Common myeloid progenitor, CD34-positive (primary cell): ENCODE results near the gene MRPL4.
A peak's percentile ranks its signal among the peaks of the same experiment; 100 is the strongest.

Experiments
- CTCF ChIA-PET: fragments of 350-600 bp; sonication (Branson Sonifier 250); formaldehyde crosslinking; loops from one replicate; lab custom pipeline; 2021; ENCODE audit warnings: antibody characterized with exemption; lab: Charles Lee
- POLR2A ChIA-PET: fragments of 350-600 bp; sonication (Branson Sonifier 250); formaldehyde crosslinking; loops from one replicate; lab custom pipeline; 2021; ENCODE audit warnings: antibody characterized with exemption; lab: Charles Lee
- DNase-seq, 3 donors: peaks; one replicate each; pipeline versions ENCODE4 v3.0.0 to v3.0.0-alpha.2; 2013
- H3K27ac ChIP-seq, 2 experiments: 1 replicate in 1 of 2; 2 replicates in 1 of 2; pipeline ENCODE4 v1.7.0; 2013; ENCODE audit warnings: inconsistent platforms in 2 of 2, low read length in 2 of 2, mild to moderate bottlenecking in 2 of 2, low read depth in 1 of 2, moderate library complexity in 1 of 2; ENCODE audit not compliant: severe bottlenecking in 2 of 2, insufficient read depth in 1 of 2, poor library complexity in 1 of 2
- H3K27me3 ChIP-seq, 5 experiments: replicated peaks in 2 of 5; 1 replicate in 3 of 5; 2 replicates in 2 of 5; pipeline versions ENCODE4 v1.6.1 to v1.7.0; 2013; ENCODE audit warnings: low read length in 4 of 5, mild to moderate bottlenecking in 2 of 5, moderate library complexity in 2 of 5, inconsistent platforms in 1 of 5; ENCODE audit not compliant: insufficient read depth in 5 of 5, control insufficient read depth in 4 of 5
- H3K36me3 ChIP-seq, 4 experiments: 1 replicate in 2 of 4; 2 replicates in 2 of 4; pipeline versions ENCODE4 v1.6.1 to v1.7.0; 2013; ENCODE audit warnings: low read length in 3 of 4, control low read depth in 1 of 4, mild to moderate bottlenecking in 1 of 4; ENCODE audit not compliant: control insufficient read depth in 4 of 4, insufficient read depth in 4 of 4
- H3K4me1 ChIP-seq, 4 experiments: 1 replicate in 3 of 4; 2 replicates in 1 of 4; pipeline versions ENCODE4 v1.6.1 to v1.7.1; 2013; ENCODE audit warnings: low read length in 3 of 4, mild to moderate bottlenecking in 3 of 4, control low read depth in 1 of 4, inconsistent platforms in 1 of 4, moderate library complexity in 1 of 4; ENCODE audit not compliant: control insufficient read depth in 4 of 4, insufficient read depth in 4 of 4; ENCODE audit errors: control extremely low read depth in 1 of 4
- H3K4me3 ChIP-seq, 7 experiments: 1 replicate in 4 of 7; 2 replicates in 3 of 7; pipeline versions ENCODE4 v1.5.1 to v1.7.0; 2013; ENCODE audit warnings: mild to moderate bottlenecking in 7 of 7, low read length in 6 of 7, moderate library complexity in 6 of 7, inconsistent platforms in 2 of 7, low read depth in 2 of 7, control low read depth in 1 of 7; ENCODE audit not compliant: insufficient read depth in 4 of 7, control insufficient read depth in 1 of 7; ENCODE audit errors: extremely low read depth in 1 of 7
- H3K9me3 ChIP-seq, 5 experiments: 1 replicate in 4 of 5; 2 replicates in 1 of 5; pipeline versions ENCODE4 v1.6.1 to v1.7.1; 2013; ENCODE audit warnings: low read length in 4 of 5, mild to moderate bottlenecking in 2 of 5, inconsistent platforms in 1 of 5, low read depth in 1 of 5, moderate library complexity in 1 of 5; ENCODE audit not compliant: control insufficient read depth in 4 of 5, insufficient read depth in 2 of 5; ENCODE audit errors: control extremely low read depth in 1 of 5
- WGBS: methylation state at CpG from one replicate; pipeline ENCODE4 v1.1.5; 2013; ENCODE audit not compliant: insufficient coverage; 5-methylcytosine and 5-hydroxymethylcytosine counted together

Gene MRPL4

GRCh38 chr19:10223488-10224213 lies 28.4 kb upstream of the MRPL4 start:
- Histone ChIP-seq H3K4me1 (peaks cover 6 to 28% (median 25%) of the 10 kb centered on the region in 4 experiments), H3K9me3 (no peaks in the 10 kb centered on the region), H3K36me3 (peaks cover 0 to 4% (median 0%) of the 10 kb centered on the region in 4 experiments), H3K27ac (no peak overlapping the region), H3K27me3 (no peaks in the 10 kb centered on the region), H3K4me3 (no peak overlapping the region)
- no peak for DNase-seq
- 95% methylated on average over 25 of the region's 28 CpGs for WGBS
- ChIA-PET CTCF (interaction anchor here (3.7 to 5.3 kb wide), 2 partner anchors 26 kb away, joined by 17 to 36 read pairs; no protein-coding TSS in a partner anchor), POLR2A (no interaction called here)

DNA sequence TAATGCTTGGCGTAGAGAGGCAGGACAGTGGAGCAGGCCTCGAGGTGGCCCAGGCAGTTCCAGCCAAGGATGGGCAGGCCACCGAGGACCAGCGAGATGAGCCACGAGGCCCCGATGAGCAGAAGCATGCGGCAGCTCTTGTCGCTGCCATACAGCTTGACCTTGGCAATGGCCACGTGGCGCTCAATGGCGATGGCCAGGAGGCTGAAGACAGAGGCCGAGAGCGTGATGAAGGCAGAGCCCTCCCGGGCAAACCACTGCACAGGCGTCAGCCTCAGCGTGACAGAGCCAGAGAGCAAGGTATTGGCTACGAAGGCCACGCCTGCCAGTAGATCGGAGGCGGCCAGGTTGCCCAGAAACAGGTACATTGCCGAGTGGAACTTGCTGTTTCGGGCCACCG lies 27.7 kb upstream of the MRPL4 start:
- Histone ChIP-seq H3K9me3 (no peaks in the 10 kb centered on the region), H3K27me3 (no peaks in the 10 kb centered on the region), H3K4me3 (no peak overlapping the region), H3K36me3 (peaks cover 0 to 4% (median 0%) of the 10 kb centered on the region in 4 experiments), H3K4me1 (peaks cover 6 to 30% (median 26%) of the 10 kb centered on the region in 4 experiments), H3K27ac (no peak overlapping the region)
- POLR2A ChIA-PET = no interaction called here
- no peak for DNase-seq
- CTCF ChIA-PET = interaction anchor here (3.7 kb wide), 1 partner anchor 25 kb away, joined by 17 read pairs; no protein-coding TSS in a partner anchor
- 98% methylated on average over 21 of the region's 23 CpGs for WGBS

DNA sequence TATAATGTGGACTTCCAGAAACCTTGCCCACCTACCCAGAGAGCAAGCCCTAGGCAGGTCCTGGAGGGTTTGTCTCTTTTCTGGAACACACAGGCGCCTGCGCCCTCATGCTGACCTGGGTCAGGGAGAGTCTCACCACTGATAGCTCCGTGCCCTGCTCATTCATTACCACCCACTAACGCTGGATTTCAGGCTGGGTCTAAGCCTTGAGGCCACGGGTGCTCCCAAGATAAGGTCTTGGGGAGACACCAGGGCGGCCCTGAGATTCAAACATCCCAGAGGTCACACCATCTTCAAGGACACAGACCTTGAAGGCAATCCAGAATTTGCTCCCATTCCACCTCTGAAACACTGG lies 26.0 kb upstream of the MRPL4 start:
- Histone ChIP-seq H3K27me3 (no peaks in the 10 kb centered on the region), H3K4me3 (no peak overlapping the region), H3K36me3 (peaks cover 0 to 4% (median 0%) of the 10 kb centered on the region in 4 experiments), H3K9me3 (no peaks in the 10 kb centered on the region), H3K4me1 (peaks cover 6 to 43% (median 31%) of the 10 kb centered on the region in 4 experiments), H3K27ac (no peak overlapping the region)
- ChIA-PET POLR2A (no interaction called here), CTCF (interaction anchor here (1.3 to 3.7 kb wide), 2 partner anchors 24 to 32 kb away, joined by 5 to 17 read pairs; no protein-coding TSS in a partner anchor)
- 98% methylated on average over 6 of the region's 6 CpGs for WGBS
- DNase-seq = no peak

GRCh38 chr19:10226376-10227025 lies 25.5 kb upstream of the MRPL4 start:
- H3K27ac ChIP-seq = no peak overlapping the region
- ChIA-PET CTCF (interaction anchor here (1.3 to 3.7 kb wide), 2 partner anchors 23 to 32 kb away, joined by 5 to 17 read pairs; no protein-coding TSS in a partner anchor), POLR2A (interaction anchor here (1.1 kb wide), 1 partner anchor 25 kb away, joined by 3 read pairs; the partner anchor contains the start of gene MRPL4)
- 100% methylated on average over 3 of the region's 13 CpGs for WGBS
- peaks cover 0 to 4% (median 0%) of the 10 kb centered on the region in 4 experiments for H3K36me3 ChIP-seq
- no peaks in the 10 kb centered on the region for H3K27me3 ChIP-seq
- no peak overlapping the region for H3K4me3 ChIP-seq
- no peaks in the 10 kb centered on the region for H3K9me3 ChIP-seq
- no peak for DNase-seq
- peaks cover 6 to 41% (median 28%) of the 10 kb centered on the region in 4 experiments for H3K4me1 ChIP-seq

DNA sequence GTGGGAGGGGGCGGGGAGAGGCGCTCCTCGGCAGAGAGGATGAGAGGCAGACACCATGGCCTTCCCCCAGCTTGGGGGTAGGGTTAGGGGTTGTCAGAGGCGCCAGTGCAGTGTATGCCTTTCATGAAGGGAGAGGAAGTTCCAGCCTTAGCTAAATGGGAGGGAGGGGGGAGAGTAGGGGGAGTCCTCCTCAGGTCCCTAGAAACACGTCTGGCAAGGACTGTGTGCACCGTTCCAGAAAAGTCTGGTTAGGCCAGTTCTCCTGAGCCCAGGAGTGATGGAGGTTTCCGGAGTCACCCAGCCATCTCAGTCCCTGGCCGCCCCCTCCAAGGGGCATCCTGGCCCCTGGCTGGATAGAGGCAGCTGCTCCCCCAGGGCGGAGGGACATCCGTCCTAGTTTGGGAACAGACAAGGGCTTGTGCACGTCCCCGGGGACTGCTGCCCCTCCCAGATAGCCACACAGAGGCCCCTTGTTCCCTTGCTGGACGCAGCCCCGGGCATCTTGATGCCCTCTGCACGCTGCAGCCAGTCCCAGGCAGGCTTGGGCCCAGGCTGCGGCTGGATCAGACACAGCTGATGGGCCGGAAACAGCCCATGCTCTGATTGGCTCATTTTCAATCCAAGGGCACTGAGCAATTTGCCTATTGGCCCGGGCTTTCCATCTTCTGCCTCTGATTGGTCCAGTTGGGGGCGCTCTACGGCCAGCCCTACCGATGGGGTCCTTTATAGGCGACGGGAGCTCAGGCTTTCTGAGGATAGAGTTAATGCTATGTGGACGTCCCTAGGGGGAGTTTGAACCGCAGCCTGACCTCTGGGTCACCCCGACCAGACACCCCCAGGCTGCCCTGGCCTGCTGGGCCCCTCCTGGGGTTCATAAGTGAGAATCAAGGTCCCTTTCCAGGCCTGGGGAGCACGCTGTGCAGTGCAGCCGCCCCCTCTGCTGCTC lies 24.7 kb upstream of the MRPL4 start:
- ChIA-PET POLR2A (interaction anchor here (0.6 to 1.1 kb wide), 3 partner anchors 11 to 24 kb away, joined by 3 to 4 read pairs (median 3); partner anchors contain the start of gene MRPL4), CTCF (interaction anchor here (1.3 to 3.7 kb wide), 4 partner anchors 22 to 47 kb away, joined by 4 to 18 read pairs (median 11); partner anchors contain the start of gene MRPL4)
- peaks cover 4 to 40% (median 27%) of the 10 kb centered on the region in 4 experiments for H3K4me1 ChIP-seq
- 94% methylated on average over 21 of the region's 28 CpGs for WGBS
- no peaks in the 10 kb centered on the region for H3K9me3 ChIP-seq
- peaks cover 0 to 4% (median 0%) of the 10 kb centered on the region in 4 experiments for H3K36me3 ChIP-seq
- H3K27ac ChIP-seq = no peak overlapping the region
- no peaks in the 10 kb centered on the region for H3K27me3 ChIP-seq
- no peak overlapping the region for H3K4me3 ChIP-seq
- DNase-seq = no peak

DNA sequence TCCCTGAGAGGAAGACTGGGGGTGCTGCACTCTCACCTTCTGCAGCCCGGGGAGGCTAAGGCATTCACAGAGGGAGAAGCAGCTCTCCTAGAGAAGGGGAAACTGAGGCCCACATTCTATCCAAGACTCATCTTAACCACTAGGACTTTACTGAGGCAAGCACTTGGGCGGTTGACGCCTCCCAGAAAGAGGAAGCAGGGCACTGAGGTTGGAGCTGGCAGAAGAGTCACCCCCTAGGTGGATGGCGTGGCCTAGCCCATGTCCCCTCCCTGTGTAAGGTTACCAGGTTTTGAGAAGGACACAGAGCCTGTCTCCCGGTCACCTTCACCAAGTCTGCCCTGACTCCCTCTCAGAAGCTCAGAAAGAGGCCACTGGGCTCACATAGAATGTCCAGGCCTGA lies 23.6 kb upstream of the MRPL4 start:
- no peaks in the 10 kb centered on the region for H3K27me3 ChIP-seq
- no peak overlapping the region for H3K27ac ChIP-seq
- CTCF ChIA-PET = interaction anchor here (0.7 to 2.9 kb wide), 9 partner anchors 8 to 296 kb away, joined by 3 to 18 read pairs (median 4); partner anchors contain the start of genes DNMT1 and MRPL4
- H3K36me3 ChIP-seq = peaks cover 0 to 4% (median 0%) of the 10 kb centered on the region in 4 experiments
- peaks cover 0 to 32% (median 21%) of the 10 kb centered on the region in 4 experiments for H3K4me1 ChIP-seq
- POLR2A ChIA-PET = interaction anchor here (0.7 kb wide), 1 partner anchor 15 kb away, joined by 4 read pairs; no protein-coding TSS in a partner anchor
- H3K4me3 ChIP-seq = no peak overlapping the region
- 77% methylated on average over 3 of the region's 5 CpGs for WGBS
- H3K9me3 ChIP-seq = no peaks in the 10 kb centered on the region
- peak in 2 of 3 donors; percentile 59 to 62 for DNase-seq
